HepG2 (cell line): ENCODE measurements around the gene IFI27.

ENCODE experiments used
- POLR2AphosphoS5 ChIP-seq: IDR thresholded peaks from 2 replicates; pipeline ENCODE4 v1.6.1; 2012; ENCODE audit warnings: low read depth, low read length
- SIN3B ChIP-seq: fragments of 150-350 bp; IDR thresholded peaks from 2 replicates; pipeline ENCODE4 v1.6.1; 2014; ENCODE audit warnings: low read length

- TF ChIP-seq POLR2AphosphoS5 (no peak), SIN3B (no peak)
Measured at GRCh38 chr14:94102768-94103482, 7.6 kb upstream of the IFI27 start.
